ENCODE data around the gene KIR2DL1.
"Not testable (repeated sequence)": the region's sequence is repeated elsewhere in the genome, so short reads cannot be mapped to it uniquely, and the experiment has no call there.

KIR2DL1 gene

DNA sequence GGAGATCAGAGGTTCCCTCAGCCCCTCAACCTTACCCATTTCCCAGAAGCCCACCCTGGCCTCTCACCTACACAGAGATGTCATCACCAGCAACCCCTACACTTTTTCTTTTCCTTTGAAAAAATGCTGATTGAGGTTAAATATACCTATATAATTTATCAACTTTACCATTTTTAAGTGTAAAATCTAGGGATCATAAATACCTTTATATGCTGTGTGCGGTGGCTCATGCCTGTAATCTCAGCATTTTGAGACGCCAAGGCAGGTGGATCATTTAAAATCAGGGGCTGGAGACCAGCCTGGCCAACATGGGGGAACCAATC is 36.9 kb downstream of the KIR2DL1 start:
- Histone ChIP-seq H3K9me2 (replicated peaks; ENCODE audit: insufficient read depth, low read length) (no peaks in the 10 kb centered on the region), H3K4me3 (ENCODE audit: insufficient read depth, low read length, poor library complexity, severe bottlenecking) (no peak overlapping the region), H3K9me3 (ENCODE audit: insufficient read depth, low read length) (no peaks in the 10 kb centered on the region), H3K9ac (ENCODE audit: low read length) (no peak overlapping the region), H3K4me2 (ENCODE audit: low read depth, low read length, poor library complexity, severe bottlenecking) (no peak overlapping the region), H3K79me2 (ENCODE audit: insufficient read depth, low read length) (no peaks in the 10 kb centered on the region), H2AFZ (ENCODE audit: low read depth, low read length, severe bottlenecking) (no peak overlapping the region), H3K27ac (ENCODE audit: low read depth, low read length) (no peak overlapping the region), H3K27me3 (ENCODE audit: low read length) (no peaks in the 10 kb centered on the region), H3F3A (ENCODE audit: insufficient read depth) (no peaks in the 10 kb centered on the region), H4K20me1 (ENCODE audit: low read depth, low read length) (no peaks in the 10 kb centered on the region), H3K36me3 (ENCODE audit: low read length) (no peaks in the 10 kb centered on the region)
- TF ChIP-seq, protein P1, sequence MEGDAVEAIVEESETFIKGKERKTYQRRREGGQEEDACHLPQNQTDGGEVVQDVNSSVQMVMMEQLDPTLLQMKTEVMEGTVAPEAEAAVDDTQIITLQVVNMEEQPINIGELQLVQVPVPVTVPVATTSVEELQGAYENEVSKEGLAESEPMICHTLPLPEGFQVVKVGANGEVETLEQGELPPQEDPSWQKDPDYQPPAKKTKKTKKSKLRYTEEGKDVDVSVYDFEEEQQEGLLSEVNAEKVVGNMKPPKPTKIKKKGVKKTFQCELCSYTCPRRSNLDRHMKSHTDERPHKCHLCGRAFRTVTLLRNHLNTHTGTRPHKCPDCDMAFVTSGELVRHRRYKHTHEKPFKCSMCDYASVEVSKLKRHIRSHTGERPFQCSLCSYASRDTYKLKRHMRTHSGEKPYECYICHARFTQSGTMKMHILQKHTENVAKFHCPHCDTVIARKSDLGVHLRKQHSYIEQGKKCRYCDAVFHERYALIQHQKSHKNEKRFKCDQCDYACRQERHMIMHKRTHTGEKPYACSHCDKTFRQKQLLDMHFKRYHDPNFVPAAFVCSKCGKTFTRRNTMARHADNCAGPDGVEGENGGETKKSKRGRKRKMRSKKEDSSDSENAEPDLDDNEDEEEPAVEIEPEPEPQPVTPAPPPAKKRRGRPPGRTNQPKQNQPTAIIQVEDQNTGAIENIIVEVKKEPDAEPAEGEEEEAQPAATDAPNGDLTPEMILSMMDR (IDR thresholded peaks at IDR 0.05; ENCODE audit: insufficient read depth, low read length, poor library complexity, severe bottlenecking): no peak
- no peak for TF ChIP-seq EZH2phosphoT487 (conservative IDR thresholded peaks at IDR 0.05; ENCODE audit: low read length)

DNA sequence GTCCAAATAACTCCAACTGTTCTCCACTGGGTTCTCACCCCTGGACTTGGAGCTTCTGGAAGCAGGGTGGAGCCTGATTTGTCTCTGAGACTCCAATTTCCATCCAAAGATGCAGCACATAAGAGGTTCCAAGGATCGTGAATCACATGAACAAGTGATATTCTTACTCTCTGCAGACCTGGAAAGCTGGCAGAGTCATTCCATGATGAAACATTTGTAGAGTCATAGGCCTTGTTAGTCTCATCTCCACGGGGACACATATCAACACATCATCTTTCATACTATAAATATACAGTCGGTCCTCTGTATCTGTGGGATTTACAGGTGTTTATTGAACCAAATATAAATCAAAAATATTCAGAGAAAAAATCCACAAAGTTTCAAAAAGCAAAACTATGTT is 45.0 kb downstream of the KIR2DL1 start:
- not testable (repeated sequence) for H3K36me3 ChIP-seq (ENCODE audit: low read length); H4K20me1 ChIP-seq (ENCODE audit: low read depth, low read length); H3K27me3 ChIP-seq (ENCODE audit: low read length); H3K4me2 ChIP-seq (ENCODE audit: low read depth, low read length, poor library complexity, severe bottlenecking); H3K27ac ChIP-seq (ENCODE audit: low read depth, low read length); H3K9ac ChIP-seq (ENCODE audit: low read length); H3K4me3 ChIP-seq (ENCODE audit: insufficient read depth, low read length, poor library complexity, severe bottlenecking); H3K9me2 ChIP-seq (replicated peaks; ENCODE audit: insufficient read depth, low read length); H3K9me3 ChIP-seq (ENCODE audit: insufficient read depth, low read length); H2AFZ ChIP-seq (ENCODE audit: low read depth, low read length, severe bottlenecking); H3F3A ChIP-seq (ENCODE audit: insufficient read depth); H3K79me2 ChIP-seq (ENCODE audit: insufficient read depth, low read length)

GRCh38 chr19:54816251-54816650 is 46.7 kb downstream of the KIR2DL1 start, which contains the start of gene KIR3DL1:
Gene KIR3DL1, plus strand, starts transcription at chr19:54816468.
- not testable (repeated sequence) for H3K4me2 ChIP-seq (ENCODE audit: low read depth, low read length, poor library complexity, severe bottlenecking); H3K27me3 ChIP-seq (ENCODE audit: low read length); H4K20me1 ChIP-seq (ENCODE audit: low read depth, low read length); H3K36me3 ChIP-seq (ENCODE audit: low read length); H3K9me3 ChIP-seq (ENCODE audit: insufficient read depth, low read length); H2AFZ ChIP-seq (ENCODE audit: low read depth, low read length, severe bottlenecking); H3F3A ChIP-seq (ENCODE audit: insufficient read depth); H3K9ac ChIP-seq (ENCODE audit: low read length); H3K9me2 ChIP-seq (replicated peaks; ENCODE audit: insufficient read depth, low read length); H3K4me3 ChIP-seq (ENCODE audit: insufficient read depth, low read length, poor library complexity, severe bottlenecking); H3K79me2 ChIP-seq (ENCODE audit: insufficient read depth, low read length); H3K27ac ChIP-seq (ENCODE audit: low read depth, low read length)

DNA sequence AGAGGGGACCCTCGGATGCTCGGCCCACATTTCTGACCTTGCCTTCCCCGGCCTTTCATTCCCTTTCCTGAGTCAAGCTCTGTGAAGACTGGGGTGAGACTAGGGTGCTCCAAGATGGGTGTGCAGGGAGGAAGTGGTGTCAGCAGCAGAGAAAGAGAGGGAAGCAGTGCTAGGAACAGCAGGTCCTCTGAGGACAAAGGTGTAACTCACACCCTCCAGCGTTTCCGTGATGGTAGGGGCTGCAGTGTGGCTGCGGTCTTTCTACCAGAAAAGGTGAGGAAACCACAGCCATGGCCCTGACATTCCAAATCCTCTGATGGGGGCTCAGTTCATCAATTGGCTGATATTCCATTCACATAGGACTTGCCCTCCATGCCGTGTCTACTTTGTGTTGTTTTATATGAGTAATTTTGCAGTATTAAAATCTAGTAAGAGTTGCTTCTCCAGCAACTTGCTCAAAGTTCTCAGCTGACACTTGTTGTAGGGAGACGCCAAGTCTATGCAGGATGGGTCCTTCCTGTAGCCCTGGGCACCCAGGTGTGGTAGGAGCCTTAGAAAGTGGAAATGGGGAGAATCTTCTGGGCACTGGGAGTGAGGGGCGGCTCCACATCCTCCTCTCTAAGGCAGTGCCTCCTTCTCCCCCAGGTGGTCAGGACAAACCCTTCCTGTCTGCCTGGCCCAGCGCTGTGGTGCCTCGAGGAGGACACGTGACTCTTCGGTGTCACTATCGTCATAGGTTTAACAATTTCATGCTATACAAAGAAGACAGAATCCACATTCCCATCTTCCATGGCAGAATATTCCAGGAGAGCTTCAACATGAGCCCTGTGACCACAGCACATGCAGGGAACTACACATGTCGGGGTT is 48.3 kb downstream of the KIR2DL1 start:
- H3K9me2 ChIP-seq (replicated peaks; ENCODE audit: insufficient read depth, low read length): no peaks in the 10 kb centered on the region
- H4K20me1 ChIP-seq (ENCODE audit: low read depth, low read length): no peaks in the 10 kb centered on the region
- H3K27ac ChIP-seq (ENCODE audit: low read depth, low read length): no peak overlapping the region
- no peaks in the 10 kb centered on the region for H3F3A ChIP-seq (ENCODE audit: insufficient read depth)
- H3K27me3 ChIP-seq (ENCODE audit: low read length): no peaks in the 10 kb centered on the region
- H3K79me2 ChIP-seq (ENCODE audit: insufficient read depth, low read length): no peaks in the 10 kb centered on the region
- no peak overlapping the region for H3K4me2 ChIP-seq (ENCODE audit: low read depth, low read length, poor library complexity, severe bottlenecking)
- H3K36me3 ChIP-seq (ENCODE audit: low read length): no peaks in the 10 kb centered on the region
- H3K9me3 ChIP-seq (ENCODE audit: insufficient read depth, low read length): no peaks in the 10 kb centered on the region
- H3K4me3 ChIP-seq (ENCODE audit: insufficient read depth, low read length, poor library complexity, severe bottlenecking): no peak overlapping the region
- no peak overlapping the region for H3K9ac ChIP-seq (ENCODE audit: low read length)
- no peak overlapping the region for H2AFZ ChIP-seq (ENCODE audit: low read depth, low read length, severe bottlenecking)
- no peak for TF ChIP-seq EZH2phosphoT487 (conservative IDR thresholded peaks at IDR 0.05; ENCODE audit: low read length)
- TF ChIP-seq, protein P1 (IDR thresholded peaks at IDR 0.05; ENCODE audit: insufficient read depth, low read length, poor library complexity, severe bottlenecking): no peak

DNA sequence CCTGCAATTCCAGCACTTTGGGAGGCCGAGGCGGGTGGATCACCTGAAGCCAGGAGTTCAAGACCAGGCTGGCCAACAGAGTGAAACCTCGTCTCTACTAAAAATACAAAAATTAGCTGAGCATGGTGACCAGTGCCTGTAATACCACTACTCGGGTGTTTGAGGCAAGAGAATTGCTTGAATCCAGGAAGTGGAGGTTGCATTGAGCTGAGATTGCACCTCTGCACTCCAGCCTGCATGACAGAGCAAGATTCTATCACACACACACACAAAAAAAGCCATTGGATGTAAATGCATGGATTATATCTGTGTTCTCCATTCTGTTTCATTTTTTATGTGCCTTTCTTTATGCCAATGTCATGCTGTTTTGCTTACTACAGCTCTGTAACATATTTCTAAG is 54.8 kb downstream of the KIR2DL1 start:
- not testable (repeated sequence) for H3K79me2 ChIP-seq (ENCODE audit: insufficient read depth, low read length); H2AFZ ChIP-seq (ENCODE audit: low read depth, low read length, severe bottlenecking); H3F3A ChIP-seq (ENCODE audit: insufficient read depth); H3K9me2 ChIP-seq (replicated peaks; ENCODE audit: insufficient read depth, low read length); H3K27me3 ChIP-seq (ENCODE audit: low read length); H3K27ac ChIP-seq (ENCODE audit: low read depth, low read length); H3K4me3 ChIP-seq (ENCODE audit: insufficient read depth, low read length, poor library complexity, severe bottlenecking); H4K20me1 ChIP-seq (ENCODE audit: low read depth, low read length); H3K9me3 ChIP-seq (ENCODE audit: insufficient read depth, low read length); H3K4me2 ChIP-seq (ENCODE audit: low read depth, low read length, poor library complexity, severe bottlenecking); H3K36me3 ChIP-seq (ENCODE audit: low read length); H3K9ac ChIP-seq (ENCODE audit: low read length)

GRCh38 chr19:54825326-54825725 is 55.7 kb downstream of the KIR2DL1 start:
- H3K36me3 ChIP-seq (ENCODE audit: low read length); H3K4me2 ChIP-seq (ENCODE audit: low read depth, low read length, poor library complexity, severe bottlenecking); H3K4me3 ChIP-seq (ENCODE audit: insufficient read depth, low read length, poor library complexity, severe bottlenecking); H3K27ac ChIP-seq (ENCODE audit: low read depth, low read length); H3K9ac ChIP-seq (ENCODE audit: low read length); H3K9me3 ChIP-seq (ENCODE audit: insufficient read depth, low read length); H2AFZ ChIP-seq (ENCODE audit: low read depth, low read length, severe bottlenecking); H3F3A ChIP-seq (ENCODE audit: insufficient read depth); H3K27me3 ChIP-seq (ENCODE audit: low read length); H3K79me2 ChIP-seq (ENCODE audit: insufficient read depth, low read length); H4K20me1 ChIP-seq (ENCODE audit: low read depth, low read length); H3K9me2 ChIP-seq (replicated peaks; ENCODE audit: insufficient read depth, low read length): not testable (repeated sequence)
